Caco-2 (cell line): ENCODE results near the gene OTOG. TPM values are rescaled to one million over a fixed set of nuclear protein-coding genes. Genes with fewer than 3 reads are reported as not detected.

Source experiments
- BruUV-seq: library from RNA; stranded (reverse); fragments of 400-500 nt; replicated peaks from 2 replicates; lab custom pipeline; 2021; lab: Mats Ljungman, UMichigan
- CTCF ChIA-PET: fragments of 300-600 bp; sonication (Branson Sonifier 250); formaldehyde crosslinking; loops from one replicate; lab custom pipeline; 2022; ENCODE audit warnings: antibody characterized with exemption; lab: Charles Lee
- POLR2A ChIA-PET: fragments of 300-600 bp; sonication (Branson Sonifier 250); formaldehyde crosslinking; loops from one replicate; lab custom pipeline; 2022; ENCODE audit warnings: antibody characterized with exemption; lab: Charles Lee
- DNase-seq, 2 experiments: peaks; one replicate each; pipeline versions ENCODE4 v3.0.0 to v3.0.0-alpha.2; 2020 to 2022
- H3K27me3 ChIP-seq: replicated peaks from 2 replicates; pipeline ENCODE4 v1.6.0; 2011; ENCODE audit warnings: low read length; ENCODE audit not compliant: control insufficient read depth, insufficient read depth
- H3K36me3 ChIP-seq: 2 replicates; pipeline ENCODE4 v1.5.1; 2011; ENCODE audit warnings: low read length; ENCODE audit not compliant: control insufficient read depth, insufficient read depth
- H3K4me1 ChIP-seq: fragments of 250-450 bp; sonication (Bioruptor Pico); 2 replicates; pipeline ENCODE4 v1.5.1; 2020; ENCODE audit warnings: mild to moderate bottlenecking
- H3K4me3 ChIP-seq: 2 replicates; pipeline ENCODE4 v1.5.1; 2011; ENCODE audit warnings: low read depth, mild to moderate bottlenecking, control low read depth, low read length
- H3K9me3 ChIP-seq: fragments of 250-450 bp; sonication (Bioruptor Pico); 2 replicates; pipeline ENCODE4 v1.5.1; 2020; ENCODE audit warnings: mild to moderate bottlenecking, moderate library complexity
- H3K27ac Mint-ChIP-seq: one replicate; pipeline ENCODE4 v1.8.0; 2022; ENCODE audit warnings: mixed read lengths; ENCODE audit not compliant: unreplicated experiment
- H3K27me3 Mint-ChIP-seq: one replicate; pipeline ENCODE4 v1.8.0; 2022; ENCODE audit warnings: mixed read lengths; ENCODE audit not compliant: insufficient read depth, unreplicated experiment
- H3K36me3 Mint-ChIP-seq: one replicate; pipeline ENCODE4 v1.8.0; 2022; ENCODE audit warnings: mild to moderate bottlenecking, mixed read lengths; ENCODE audit not compliant: insufficient read depth, unreplicated experiment
- H3K4me1 Mint-ChIP-seq: one replicate; pipeline ENCODE4 v1.8.0; 2022; ENCODE audit warnings: low read depth, mixed read lengths; ENCODE audit not compliant: unreplicated experiment
- H3K4me3 Mint-ChIP-seq: one replicate; pipeline ENCODE4 v1.8.0; 2022; ENCODE audit warnings: mild to moderate bottlenecking, moderate library complexity, mixed read lengths; ENCODE audit not compliant: unreplicated experiment
- H3K9me3 Mint-ChIP-seq: one replicate; pipeline ENCODE4 v1.8.0; 2022; ENCODE audit warnings: mixed read lengths; ENCODE audit not compliant: unreplicated experiment
- CTCF ChIP-seq, 2 experiments: fragments of 200-600 bp in 1 of 2; IDR thresholded peaks; 1 replicate in 1 of 2; 2 replicates in 1 of 2; pipeline versions ENCODE4 v1.5.1 to v1.8.0; 2011 to 2022; ENCODE audit warnings: antibody characterized with exemption in 1 of 2, control low read depth in 1 of 2, inconsistent platforms in 1 of 2, low read depth in 1 of 2, low read length in 1 of 2, mild to moderate bottlenecking in 1 of 2, moderate library complexity in 1 of 2; ENCODE audit not compliant: insufficient read depth in 1 of 2, severe bottlenecking in 1 of 2, unreplicated experiment in 1 of 2
- intact Hi-C: fragments of 100-400 bp; cut with micrococcal nuclease; formaldehyde crosslinking; loops from one replicate; pipeline ENCODE4 v1.10.0; 2022; ENCODE audit not compliant: unreplicated experiment
- total RNA-seq: library from RNA; stranded (reverse); gene quantifications from 2 replicates; pipeline ENCODE4 v1.2.3, GENCODE V29; 2022

OTOG gene
- total RNA-seq, 1 experiment from 2014 or later, result 0.95 TPM

GRCh38 chr11:17672469-17672868 is 125.4 kb downstream of the OTOG start:
- Mint-ChIP-seq H3K27me3 (peaks cover 39% of the 10 kb centered on the region), H3K4me1 (no peaks in the 10 kb centered on the region)

GRCh38 chr11:17673951-17674350 is 126.9 kb downstream of the OTOG start:
- Histone ChIP-seq H3K4me1 (no peaks in the 10 kb centered on the region), H3K9me3 (peaks cover 9% of the 10 kb centered on the region), H3K4me3 (no peak overlapping the region), H3K36me3 (no peaks in the 10 kb centered on the region), H3K27me3 (peaks cover 4% of the 10 kb centered on the region)
- peaks cover 11% of the 10 kb centered on the region for H3K9me3 Mint-ChIP-seq
- CTCF ChIA-PET, result no interaction called here
- H3K4me1 Mint-ChIP-seq, result no peaks in the 10 kb centered on the region
- DNase-seq, result no peak
- no TSS peak for BruUV-seq
- TF ChIP-seq CTCF (IDR thresholded peaks at IDR 0.05; ENCODE audit: insufficient read depth in 1 of 2, low read depth in 1 of 2, low read length in 1 of 2, severe bottlenecking in 1 of 2, unreplicated experiment in 1 of 2), result no peak
- H3K4me3 Mint-ChIP-seq, result no peak overlapping the region
- H3K27me3 Mint-ChIP-seq, result peaks cover 33% of the 10 kb centered on the region
- no peaks in the 10 kb centered on the region for H3K36me3 Mint-ChIP-seq
- POLR2A ChIA-PET, result no interaction called here
- H3K27ac Mint-ChIP-seq, result no peak overlapping the region
- intact Hi-C loops, result no loop called here

More at GRCh38 chr11:17672469-17672868, 125.4 kb downstream of the OTOG start:
- Histone ChIP-seq H3K9me3 (peaks cover 2% of the 10 kb centered on the region), H3K27me3 (peaks cover 4% of the 10 kb centered on the region), H3K4me3 (no peak overlapping the region), H3K36me3 (no peaks in the 10 kb centered on the region), H3K4me1 (no peaks in the 10 kb centered on the region)
- ChIA-PET CTCF (interaction anchor here (0.6 kb wide), 1 partner anchor 282 kb away, joined by 3 read pairs; no protein-coding TSS in a partner anchor), POLR2A (no interaction called here)
- intact Hi-C loops, result no loop called here
- DNase-seq, result no peak
- Mint-ChIP-seq H3K4me3 (no peak overlapping the region), H3K36me3 (no peaks in the 10 kb centered on the region), H3K27ac (no peak overlapping the region), H3K9me3 (peaks cover 11% of the 10 kb centered on the region)
- TF ChIP-seq CTCF (IDR thresholded peaks at IDR 0.05; ENCODE audit: insufficient read depth in 1 of 2, low read depth in 1 of 2, low read length in 1 of 2, severe bottlenecking in 1 of 2, unreplicated experiment in 1 of 2), result no peak
- BruUV-seq, result no TSS peak

GRCh38 chr11:17682848-17683247 is 135.8 kb downstream of the OTOG start:
- intact Hi-C loops, result no loop called here
- CTCF ChIA-PET, result no interaction called here
- no peak for TF ChIP-seq CTCF (IDR thresholded peaks at IDR 0.05; ENCODE audit: insufficient read depth in 1 of 2, low read depth in 1 of 2, low read length in 1 of 2, severe bottlenecking in 1 of 2, unreplicated experiment in 1 of 2)
- Mint-ChIP-seq H3K4me3 (no peak overlapping the region), H3K9me3 (no peaks in the 10 kb centered on the region), H3K4me1 (no peaks in the 10 kb centered on the region), H3K27me3 (peaks cover 16% of the 10 kb centered on the region), H3K27ac (no peak overlapping the region), H3K36me3 (no peaks in the 10 kb centered on the region)
- Histone ChIP-seq H3K36me3 (no peaks in the 10 kb centered on the region), H3K4me1 (no peaks in the 10 kb centered on the region), H3K9me3 (peaks cover 4% of the 10 kb centered on the region; the same call in 1 of the 2 replicates), H3K27me3 (no peaks in the 10 kb centered on the region; the same call in 1 of the 2 replicates), H3K4me3 (no peak overlapping the region)
- no peak for DNase-seq
- BruUV-seq, result no TSS peak
- POLR2A ChIA-PET, result no interaction called here
